PC-3 (cell line): ENCODE data around the gene DDX50. TPM values are rescaled to one million over a fixed set of nuclear protein-coding genes. Genes with fewer than 3 reads are reported as not detected.

Experiments
- ATAC-seq: fragments of 200-7000 bp; cut with Tn5 transposase; 2 replicates; pipeline ENCODE4 v1.9.1; 2020; ENCODE audit warnings: mild to moderate bottlenecking, moderate library complexity
- BruUV-seq: library from RNA; stranded (reverse); fragments of 400-500 nt; replicated peaks from 2 replicates; lab custom pipeline; 2021; lab: Mats Ljungman, UMichigan
- CTCF ChIA-PET: fragments of 300-600 bp; sonication (Branson Sonifier 250); formaldehyde crosslinking; loops from one replicate; lab custom pipeline; 2022; ENCODE audit warnings: antibody characterized with exemption; lab: Charles Lee
- POLR2A ChIA-PET: fragments of 300-600 bp; sonication (Branson Sonifier 250); formaldehyde crosslinking; loops from one replicate; lab custom pipeline; 2022; ENCODE audit warnings: antibody characterized with exemption; ENCODE audit not compliant: unreplicated experiment; lab: Charles Lee
- DNase-seq: peaks from one replicate; pipeline ENCODE4 v3.0.0-alpha.2; 2015
- H2AFZ ChIP-seq: fragments of 300-600 bp; sonication (generic); 2 replicates; pipeline ENCODE4 v1.6.0; 2016; ENCODE audit warnings: antibody characterized with exemption, low read length
- H3F3A ChIP-seq: fragments of 300-600 bp; sonication (generic); one replicate; pipeline ENCODE4 v1.6.0; 2017; ENCODE audit warnings: antibody characterized with exemption, low read length, control low read depth, mild to moderate bottlenecking; ENCODE audit not compliant: unreplicated experiment
- H3K27ac ChIP-seq: fragments of 300-600 bp; sonication (generic); 2 replicates; pipeline ENCODE4 v1.5.1; 2016; ENCODE audit warnings: mild to moderate bottlenecking, low read length
- H3K27me3 ChIP-seq: fragments of 300-600 bp; sonication (generic); 2 replicates; pipeline ENCODE4 v1.6.1; 2016; ENCODE audit warnings: low read length, mixed read lengths
- H3K36me3 ChIP-seq: fragments of 300-600 bp; sonication (generic); 2 replicates; pipeline ENCODE4 v1.6.1; 2016; ENCODE audit warnings: low read depth, mixed run types, low read length, mixed read lengths
- H3K4me1 ChIP-seq: fragments of 300-600 bp; sonication (generic); 2 replicates; pipeline ENCODE4 v1.5.1; 2016; ENCODE audit warnings: low read length; ENCODE audit not compliant: insufficient read depth
- H3K4me2 ChIP-seq: fragments of 300-600 bp; sonication (generic); 2 replicates; pipeline ENCODE4 v1.6.0; 2016; ENCODE audit warnings: low read length
- H3K4me3 ChIP-seq: fragments of 300-600 bp; sonication (generic); 2 replicates; pipeline ENCODE4 v1.5.1; 2016; ENCODE audit warnings: mild to moderate bottlenecking, low read length, mixed read lengths
- H3K79me2 ChIP-seq: fragments of 300-600 bp; sonication (generic); 2 replicates; pipeline ENCODE4 v1.6.1; 2017; ENCODE audit warnings: low read length, mixed read lengths
- H3K9ac ChIP-seq: fragments of 300-600 bp; sonication (generic); 2 replicates; pipeline ENCODE4 v1.6.0; 2016; ENCODE audit warnings: mild to moderate bottlenecking, low read length
- H3K9me2 ChIP-seq: fragments of 300-600 bp; sonication (generic); replicated peaks from 2 replicates; pipeline ENCODE4 v1.6.1; 2016; ENCODE audit warnings: mixed run types, low read length, mixed read lengths
- H3K9me3 ChIP-seq: fragments of 300-600 bp; sonication (generic); 2 replicates; pipeline ENCODE4 v1.6.1; 2016; ENCODE audit warnings: low read length, mixed read lengths
- H4K20me1 ChIP-seq: fragments of 300-600 bp; sonication (generic); 2 replicates; pipeline ENCODE4 v1.6.1; 2016; ENCODE audit warnings: low read length, mixed read lengths
- CTCF ChIP-seq: fragments of 300-600 bp; sonication (generic); conservative IDR thresholded peaks from 2 replicates; pipeline ENCODE4 v1.5.1; 2017; ENCODE audit warnings: antibody characterized with exemption, low read depth, mild to moderate bottlenecking, low read length
- EZH2 ChIP-seq: fragments of 300-600 bp; sonication (generic); IDR thresholded peaks from one replicate; pipeline ENCODE4 v1.6.1; 2017; ENCODE audit warnings: antibody characterized with exemption, mild to moderate bottlenecking, low read length; ENCODE audit not compliant: unreplicated experiment
- EZH2phosphoT487 ChIP-seq: fragments of 300-600 bp; sonication (generic); IDR thresholded peaks from 2 replicates; pipeline ENCODE4 v1.6.1; 2018; ENCODE audit warnings: mild to moderate bottlenecking, antibody characterized with exemption, low read length, borderline replicate concordance
- intact Hi-C: fragments of 100-400 bp; cut with micrococcal nuclease; formaldehyde crosslinking; loops from 2 replicates; pipeline ENCODE4 v1.9.0; 2023
- total RNA-seq: library from RNA; depleted of rRNA; stranded (reverse); fragments of >200 nt; gene quantifications from 2 replicates; pipeline ENCODE4 v1.2.3, GENCODE V29; 2014; rRNA removed

Gene DDX50
- total RNA-seq, 1 experiment from 2014 or later = 41.4 TPM

GRCh38 chr10:68989317-68989990 lies 88.3 kb downstream of the DDX50 start:
- H3K9me2 ChIP-seq = no peaks in the 10 kb centered on the region
- POLR2A ChIA-PET = no interaction called here
- DNase-seq = no peak
- H3K4me3 ChIP-seq = peak overlapping the region; percentile 80
- H3K79me2 ChIP-seq = peaks cover 62% of the 10 kb centered on the region
- H3K27ac ChIP-seq = peak overlapping the region; percentile 51; the same call in 1 of the 2 replicates
- BruUV-seq = no TSS peak
- 0 out of 2 replicates have a peak, but pooled peaks cover 3% of the 10 kb centered on the region for H4K20me1 ChIP-seq
- H3K4me2 ChIP-seq = peak overlapping the region; percentile 92
- H3F3A ChIP-seq = peaks cover 14% of the 10 kb centered on the region
- intact Hi-C loops = no loop called here
- H3K4me1 ChIP-seq = peaks cover 37% of the 10 kb centered on the region
- no peak for TF ChIP-seq EZH2
- TF ChIP-seq EZH2phosphoT487 = no peak
- TF ChIP-seq CTCF = no peak
- no peaks in the 10 kb centered on the region for H3K9me3 ChIP-seq
- ATAC-seq = peak; percentile 2; the same call in 1 of the 2 replicates
- H2AFZ ChIP-seq = peak overlapping the region; percentile 83
- H3K36me3 ChIP-seq = peaks cover 12% of the 10 kb centered on the region
- H3K9ac ChIP-seq = peak overlapping the region; percentile 84
- CTCF ChIA-PET = no interaction called here
- no peaks in the 10 kb centered on the region for H3K27me3 ChIP-seq

GRCh38 chr10:68992636-68993440 lies 91.7 kb downstream of the DDX50 start:
- CTCF ChIA-PET = no interaction called here
- Histone ChIP-seq H3K9me2 (no peaks in the 10 kb centered on the region), H3F3A (peaks cover 5% of the 10 kb centered on the region), H3K79me2 (peaks cover 86% of the 10 kb centered on the region), H3K9me3 (no peaks in the 10 kb centered on the region), H3K4me3 (no peak overlapping the region), H3K27me3 (no peaks in the 10 kb centered on the region), H3K4me1 (peaks cover 37% of the 10 kb centered on the region), H4K20me1 (0 out of 2 replicates have a peak, but pooled peaks cover 7% of the 10 kb centered on the region), H3K36me3 (no peaks in the 10 kb centered on the region; the same call in 1 of the 2 replicates), H3K27ac (no peak overlapping the region), H3K4me2 (peak overlapping the region; percentile 28), H3K9ac (no peak overlapping the region), H2AFZ (no peak overlapping the region)
- DNase-seq (peak; percentile 36), ATAC-seq (no peak)
- POLR2A ChIA-PET = no interaction called here
- BruUV-seq = no TSS peak
- intact Hi-C loops = no loop called here
- TF ChIP-seq EZH2phosphoT487 (no peak), CTCF (no peak), EZH2 (no peak)

Other genes with a start within 250 kb of the DDX50 start
- gene CCAR1, start 180.1 kb upstream of the DDX50 start, total RNA-seq = 64.9 and 92.1 TPM in 2 replicates
- 1.4 and 3.2 TPM in 2 replicates for gene STOX1, start 73.8 kb upstream of the DDX50 start, total RNA-seq
- gene DDX21, start 54.9 kb downstream of the DDX50 start, total RNA-seq = 159 and 169 TPM in 2 replicates
- 65.9 and 72.9 TPM in 2 replicates for gene KIFBP, start 87.5 kb downstream of the DDX50 start, total RNA-seq
- gene SRGN, start 186.8 kb downstream of the DDX50 start, total RNA-seq = 346 and 422 TPM in 2 replicates
- gene VPS26A, start 222.9 kb downstream of the DDX50 start, total RNA-seq = 44.7 and 60.0 TPM in 2 replicates